Loucy (cell line): ENCODE results near the gene OR6V1.

ENCODE experiments used
- CTCF ChIP-seq: fragments of 200-600 bp; sonication (generic); conservative IDR thresholded peaks from 2 replicates; pipeline ENCODE4 v1.5.1; 2014; ENCODE audit warnings: mild to moderate bottlenecking, antibody characterized with exemption, low read length
- EZH2phosphoT487 ChIP-seq: fragments of 200-600 bp; IDR thresholded peaks from 2 replicates; pipeline ENCODE4 v1.6.1; 2018; ENCODE audit warnings: antibody characterized with exemption, mild to moderate bottlenecking, moderate library complexity, borderline replicate concordance

DNA sequence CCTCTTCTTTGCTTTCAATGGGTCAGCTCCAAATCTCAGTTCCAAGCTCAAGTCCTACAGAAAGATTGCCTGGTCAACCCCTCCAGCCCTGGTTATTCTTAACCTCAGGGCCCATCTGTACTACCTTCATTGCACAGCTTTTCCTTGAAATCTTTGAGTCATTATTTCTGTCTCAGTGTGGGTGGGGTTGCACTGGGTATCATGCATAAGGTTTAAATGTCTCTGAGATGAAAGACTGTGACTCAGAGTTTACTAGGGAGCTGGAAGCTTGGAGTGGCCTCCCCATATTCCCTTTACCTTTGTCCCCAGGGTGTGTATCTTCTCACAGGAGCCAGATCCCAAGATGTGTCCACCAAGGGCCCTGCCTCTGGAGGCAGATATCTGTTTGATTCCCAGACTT lies 3.3 kb upstream of the OR6V1 start:
- TF ChIP-seq CTCF (no peak), EZH2phosphoT487 (no peak)
